Neural progenitor cell (in vitro differentiated cells): Measurements from ENCODE around the gene C20orf144. TPM values are rescaled to one million over a fixed set of nuclear protein-coding genes. Genes with fewer than 3 reads are reported as not detected.

Source experiments
- DNase-seq: peaks from one replicate; pipeline ENCODE4 v3.0.0-alpha.2; 2016; ENCODE audit warnings: low spot score
- H2AFZ ChIP-seq: fragments of 200-600 bp; sonication (generic); replicated peaks from 2 replicates; pipeline ENCODE4 v1.6.1; 2016; ENCODE audit warnings: antibody characterized with exemption
- H3F3A ChIP-seq: fragments of 200-600 bp; sonication (generic); 2 replicates; pipeline ENCODE4 v1.6.1; 2016; ENCODE audit warnings: antibody characterized with exemption, low read depth
- H3K27ac ChIP-seq: fragments of 200-600 bp; sonication (generic); 2 replicates; pipeline ENCODE4 v1.5.1; 2016; ENCODE audit warnings: mild to moderate bottlenecking
- H3K27me3 ChIP-seq: fragments of 200-600 bp; sonication (generic); 2 replicates; pipeline ENCODE4 v1.6.1; 2016; ENCODE audit warnings: mild to moderate bottlenecking, moderate library complexity
- H3K36me3 ChIP-seq: fragments of 200-600 bp; sonication (generic); 2 replicates; pipeline ENCODE4 v1.5.1; 2016
- H3K4me1 ChIP-seq: fragments of 200-600 bp; sonication (generic); 2 replicates; pipeline ENCODE4 v1.6.1; 2016; ENCODE audit warnings: mixed run types
- H3K4me2 ChIP-seq: fragments of 200-600 bp; sonication (generic); 2 replicates; pipeline ENCODE4 v1.6.1; 2016
- H3K4me3 ChIP-seq: fragments of 200-600 bp; sonication (generic); 2 replicates; pipeline ENCODE4 v1.5.1; 2016
- H3K79me2 ChIP-seq: fragments of 200-600 bp; sonication (generic); 2 replicates; pipeline ENCODE4 v1.6.1; 2016; ENCODE audit warnings: low read depth
- H3K9ac ChIP-seq: fragments of 200-600 bp; sonication (generic); 2 replicates; pipeline ENCODE4 v1.6.1; 2016
- H3K9me3 ChIP-seq: fragments of 200-600 bp; sonication (generic); 2 replicates; pipeline ENCODE4 v1.5.1; 2016; ENCODE audit warnings: low read depth
- H4K20me1 ChIP-seq: fragments of 200-600 bp; sonication (generic); 2 replicates; pipeline ENCODE4 v1.6.1; 2016; ENCODE audit warnings: low read depth
- H3K27ac Mint-ChIP-seq: 3 replicates; pipeline ENCODE4 v1.8.0; 2021; ENCODE audit warnings: mixed read lengths
- H3K27me3 Mint-ChIP-seq: 2 replicates; pipeline ENCODE4 v1.8.0; 2022; ENCODE audit warnings: low read depth, mild to moderate bottlenecking, inconsistent platforms, moderate library complexity, mixed read lengths; ENCODE audit not compliant: insufficient read depth
- H3K36me3 Mint-ChIP-seq: 3 replicates; pipeline ENCODE4 v1.8.0; 2021; ENCODE audit warnings: mixed read lengths
- H3K4me1 Mint-ChIP-seq: 3 replicates; pipeline ENCODE4 v1.8.0; 2021; ENCODE audit warnings: mixed read lengths
- H3K4me3 Mint-ChIP-seq: 3 replicates; pipeline ENCODE4 v1.8.0; 2021; ENCODE audit warnings: mild to moderate bottlenecking, moderate library complexity, mixed read lengths
- H3K9me3 Mint-ChIP-seq: 3 replicates; pipeline ENCODE4 v1.8.0; 2020; ENCODE audit warnings: mixed read lengths
- EZH2 ChIP-seq: fragments of 200-600 bp; sonication (generic); IDR thresholded peaks from 2 replicates; pipeline ENCODE4 v1.6.1; 2017; ENCODE audit warnings: antibody characterized with exemption, mild to moderate bottlenecking, moderate library complexity
- EZH2phosphoT487 ChIP-seq: fragments of 200-600 bp; sonication (generic); IDR thresholded peaks from 2 replicates; pipeline ENCODE4 v1.6.1; 2017; ENCODE audit warnings: antibody characterized with exemption
- total RNA-seq: library from RNA; depleted of rRNA; stranded (reverse); fragments of >200 nt; gene quantifications from 2 replicates; pipeline ENCODE4 v1.2.3, GENCODE V29; 2015; ENCODE audit warnings: low replicate concordance
- TF ChIP-seq, protein P1 (sequence below): fragments of 200-600 bp; sonication (generic); IDR thresholded peaks from 2 replicates; pipeline ENCODE4 v1.5.1; 2017; ENCODE audit warnings: antibody characterized with exemption, mild to moderate bottlenecking

Gene C20orf144
- total RNA-seq, 1 donor from 2014 or later, result not detected

DNA sequence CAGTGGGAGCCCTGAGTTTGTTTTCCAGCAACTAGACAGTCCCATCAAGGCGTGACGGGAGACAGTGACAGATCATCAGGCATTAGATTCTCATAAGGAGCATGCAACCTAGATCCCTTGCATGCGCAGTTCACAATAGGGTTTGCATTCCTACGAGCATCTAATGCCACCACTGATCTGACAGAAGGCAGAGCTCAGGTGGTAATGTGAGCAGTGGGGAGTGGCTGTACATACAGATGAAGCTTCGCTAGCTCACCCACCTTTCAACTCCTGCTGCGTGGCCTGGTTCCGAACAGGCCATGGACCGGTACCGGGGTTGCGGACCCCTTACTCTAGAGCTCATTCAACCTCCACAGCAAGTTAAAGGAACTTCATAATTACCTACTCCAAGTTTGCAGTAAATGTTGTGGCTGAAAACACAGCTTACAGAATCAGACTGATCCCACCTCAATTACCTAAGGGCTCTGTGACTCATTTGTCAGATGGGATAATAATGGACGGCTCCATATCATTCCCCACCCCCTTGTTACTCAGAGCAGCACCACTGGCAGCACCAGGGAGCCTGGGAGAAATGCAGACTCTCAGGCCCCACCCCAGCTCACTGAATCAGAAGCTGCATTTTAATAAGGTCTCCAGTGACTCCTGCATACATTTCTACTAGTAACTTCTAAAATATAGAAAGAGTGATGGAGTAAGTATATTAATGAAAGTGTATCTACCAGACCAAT lies 42.2 kb downstream of the C20orf144 start:
- Mint-ChIP-seq H3K36me3 (no peaks in the 10 kb centered on the region), H3K9me3 (peaks cover 8% of the 10 kb centered on the region), H3K4me3 (no peak overlapping the region), H3K27me3 (peaks cover 3% of the 10 kb centered on the region), H3K4me1 (peaks cover 6% of the 10 kb centered on the region), H3K27ac (no peak overlapping the region)
- Histone ChIP-seq H3K9ac (no peak overlapping the region), H3K4me3 (no peak overlapping the region), H3K36me3 (no peaks in the 10 kb centered on the region), H3K79me2 (no peaks in the 10 kb centered on the region), H3K4me1 (no peaks in the 10 kb centered on the region), H3F3A (no peaks in the 10 kb centered on the region), H3K27ac (no peak overlapping the region), H2AFZ (no peak overlapping the region), H3K27me3 (no peaks in the 10 kb centered on the region), H3K9me3 (no peaks in the 10 kb centered on the region), H3K4me2 (no peak overlapping the region), H4K20me1 (no peaks in the 10 kb centered on the region)
- TF ChIP-seq EZH2phosphoT487 (no peak), EZH2 (no peak)
- TF ChIP-seq, protein P1, sequence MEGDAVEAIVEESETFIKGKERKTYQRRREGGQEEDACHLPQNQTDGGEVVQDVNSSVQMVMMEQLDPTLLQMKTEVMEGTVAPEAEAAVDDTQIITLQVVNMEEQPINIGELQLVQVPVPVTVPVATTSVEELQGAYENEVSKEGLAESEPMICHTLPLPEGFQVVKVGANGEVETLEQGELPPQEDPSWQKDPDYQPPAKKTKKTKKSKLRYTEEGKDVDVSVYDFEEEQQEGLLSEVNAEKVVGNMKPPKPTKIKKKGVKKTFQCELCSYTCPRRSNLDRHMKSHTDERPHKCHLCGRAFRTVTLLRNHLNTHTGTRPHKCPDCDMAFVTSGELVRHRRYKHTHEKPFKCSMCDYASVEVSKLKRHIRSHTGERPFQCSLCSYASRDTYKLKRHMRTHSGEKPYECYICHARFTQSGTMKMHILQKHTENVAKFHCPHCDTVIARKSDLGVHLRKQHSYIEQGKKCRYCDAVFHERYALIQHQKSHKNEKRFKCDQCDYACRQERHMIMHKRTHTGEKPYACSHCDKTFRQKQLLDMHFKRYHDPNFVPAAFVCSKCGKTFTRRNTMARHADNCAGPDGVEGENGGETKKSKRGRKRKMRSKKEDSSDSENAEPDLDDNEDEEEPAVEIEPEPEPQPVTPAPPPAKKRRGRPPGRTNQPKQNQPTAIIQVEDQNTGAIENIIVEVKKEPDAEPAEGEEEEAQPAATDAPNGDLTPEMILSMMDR, result no peak
- DNase-seq, result no peak

DNA sequence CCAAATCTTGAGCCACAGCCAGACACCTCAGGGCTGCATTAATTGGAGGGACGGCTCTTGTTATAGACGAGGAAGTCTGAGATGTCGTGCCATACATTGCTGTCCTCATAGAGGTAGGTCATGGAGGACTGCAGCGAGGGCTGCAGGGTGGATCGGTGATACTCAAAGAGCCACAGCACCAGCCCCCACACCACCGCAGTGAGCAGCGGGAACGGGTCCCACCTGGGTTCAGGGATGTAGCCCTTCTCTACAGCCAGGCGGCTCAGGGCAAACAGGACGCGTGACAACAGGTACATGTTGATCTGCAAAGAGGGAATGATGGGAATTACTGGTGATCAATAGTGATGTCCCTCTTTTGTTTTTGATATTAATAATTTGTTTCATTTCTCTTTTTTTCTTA lies 45.5 kb downstream of the C20orf144 start:
- Mint-ChIP-seq H3K4me3 (no peak overlapping the region), H3K36me3 (no peaks in the 10 kb centered on the region), H3K4me1 (peaks cover 6% of the 10 kb centered on the region), H3K27me3 (peaks cover 4% of the 10 kb centered on the region), H3K9me3 (no peaks in the 10 kb centered on the region), H3K27ac (no peak overlapping the region)
- no peak overlapping the region for H2AFZ ChIP-seq
- H3K79me2 ChIP-seq, result no peaks in the 10 kb centered on the region
- H4K20me1 ChIP-seq, result no peaks in the 10 kb centered on the region
- no peaks in the 10 kb centered on the region for H3K36me3 ChIP-seq
- TF ChIP-seq, protein P1, result no peak
- no peak for TF ChIP-seq EZH2phosphoT487
- no peak for TF ChIP-seq EZH2
- no peaks in the 10 kb centered on the region for H3K4me1 ChIP-seq
- no peak overlapping the region for H3K9ac ChIP-seq
- H3F3A ChIP-seq, result no peaks in the 10 kb centered on the region
- no peak for DNase-seq
- H3K9me3 ChIP-seq, result no peaks in the 10 kb centered on the region
- no peaks in the 10 kb centered on the region for H3K27me3 ChIP-seq
- H3K4me3 ChIP-seq, result no peak overlapping the region
- H3K4me2 ChIP-seq, result no peak overlapping the region
- H3K27ac ChIP-seq, result no peak overlapping the region

- Histone ChIP-seq H3F3A (no peaks in the 10 kb centered on the region), H3K27ac (no peak overlapping the region), H3K4me1 (no peaks in the 10 kb centered on the region), H3K4me2 (no peak overlapping the region), H3K79me2 (no peaks in the 10 kb centered on the region), H4K20me1 (no peaks in the 10 kb centered on the region), H3K9ac (no peak overlapping the region), H3K36me3 (no peaks in the 10 kb centered on the region), H3K27me3 (no peaks in the 10 kb centered on the region), H3K9me3 (no peaks in the 10 kb centered on the region), H2AFZ (no peak overlapping the region), H3K4me3 (no peak overlapping the region)
- TF ChIP-seq, protein P1, result no peak
- TF ChIP-seq EZH2phosphoT487, result no peak
- TF ChIP-seq EZH2, result no peak
- no peak overlapping the region for H3K27ac Mint-ChIP-seq
- DNase-seq, result no peak
- H3K9me3 Mint-ChIP-seq, result no peaks in the 10 kb centered on the region
- H3K36me3 Mint-ChIP-seq, result no peaks in the 10 kb centered on the region
- H3K4me1 Mint-ChIP-seq, result peaks cover 6% of the 10 kb centered on the region
- no peak overlapping the region for H3K4me3 Mint-ChIP-seq
- peaks cover 4% of the 10 kb centered on the region for H3K27me3 Mint-ChIP-seq
These were observed 47.3 kb downstream of the C20orf144 start for GRCh38 chr20:33709398-33709797.
